HG02588 (cell line): ENCODE results near the gene PRC1.
"Not testable (repeated sequence)": the region's sequence is repeated elsewhere in the genome, so short reads cannot be mapped to it uniquely, and the experiment has no call there.

Source experiments
- ATAC-seq: cut with Tn5 transposase; IDR thresholded peaks from one replicate; pipeline ENCODE4 v1.9.1; 2021; ENCODE audit warnings: mild to moderate bottlenecking, moderate library complexity; ENCODE audit not compliant: unreplicated experiment

PRC1 gene

DNA sequence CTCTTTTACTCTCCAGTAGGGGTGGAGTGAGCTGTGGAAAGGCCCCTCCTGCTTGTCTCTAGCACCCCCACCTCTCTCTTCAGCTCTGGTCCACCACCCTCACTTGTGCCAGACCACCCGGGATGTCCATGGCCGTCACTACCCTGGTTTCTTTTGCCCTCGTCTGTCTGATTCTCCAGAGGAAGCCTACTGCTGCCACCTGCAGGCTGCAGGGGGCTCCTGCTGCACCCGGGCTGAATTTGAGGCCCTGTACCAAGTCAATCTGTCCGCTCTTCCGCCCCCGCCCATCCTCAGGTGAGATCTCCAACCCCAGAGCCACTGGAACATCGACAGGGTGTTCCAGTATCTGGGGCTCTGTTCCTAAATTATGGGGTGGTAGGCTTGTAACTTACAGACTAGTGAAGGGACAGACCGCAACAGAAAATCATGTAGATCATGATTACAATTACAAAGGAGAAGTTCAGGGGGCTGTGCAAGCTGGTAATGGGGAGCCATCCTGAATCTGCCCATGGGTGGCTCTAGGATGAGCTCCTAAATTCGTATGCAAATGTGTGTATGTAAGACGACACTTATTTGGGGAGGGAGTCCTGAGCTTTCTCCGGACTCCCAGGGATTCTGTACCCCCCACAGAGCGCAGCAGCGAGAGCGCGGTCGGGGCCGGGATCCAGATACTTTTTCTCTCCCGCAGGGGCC, 59.9 kb downstream of the PRC1 start:
- peak; percentile 24 for ATAC-seq

- ATAC-seq = no peak
Observed at GRCh38 chr15:90933301-90933700, 61.0 kb downstream of the PRC1 start.

- ATAC-seq = no peak
Observed at GRCh38 chr15:90932660-90932991, 61.7 kb downstream of the PRC1 start.

DNA sequence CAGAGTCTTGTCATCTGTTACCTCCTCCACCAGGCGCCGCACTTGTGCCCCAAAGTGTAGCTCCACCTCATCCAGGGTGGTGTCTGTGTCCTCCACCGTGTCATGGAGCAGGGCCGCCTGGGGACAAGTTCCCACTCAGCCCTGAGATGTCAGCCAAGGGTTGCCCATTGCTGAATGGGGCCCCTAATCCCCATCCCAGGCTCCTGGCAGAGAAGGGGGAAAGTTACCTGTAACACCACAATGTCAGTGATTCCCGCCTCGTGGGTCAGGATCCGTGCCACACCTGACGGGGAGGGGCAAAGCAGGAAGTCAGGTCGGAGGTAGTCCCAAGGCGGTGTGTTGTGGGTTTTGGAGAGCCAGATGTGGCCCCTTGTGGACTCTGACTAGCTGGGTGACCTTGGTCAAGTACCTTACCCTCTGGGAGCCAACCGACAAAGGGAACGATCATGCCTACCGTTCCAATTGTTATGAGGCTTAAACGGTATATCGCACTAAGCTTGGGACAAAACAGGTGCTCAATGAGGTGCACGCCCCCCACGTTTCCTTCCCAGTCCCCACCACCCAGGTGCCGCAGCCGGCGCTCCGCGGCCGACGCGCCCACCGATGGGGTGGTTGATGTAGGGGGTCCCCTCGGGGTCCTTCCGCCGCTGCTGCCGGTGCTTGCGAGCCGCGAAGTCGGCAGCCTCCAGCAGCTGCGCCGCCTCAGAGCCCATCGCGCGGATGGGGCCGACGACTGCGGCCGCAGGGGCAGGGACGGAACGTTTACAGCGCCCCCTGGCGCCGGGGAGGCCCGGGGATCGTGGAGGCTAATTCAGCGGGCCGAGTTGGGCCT, 62.3 kb downstream of the PRC1 start, which contains the start of gene HDDC3:
Gene HDDC3, minus strand, starts transcription at position 722 of the 832 bp plus-strand sequence. Its CDS starts 9 bp downstream, at position 713.
- ATAC-seq = peak; percentile 44

DNA sequence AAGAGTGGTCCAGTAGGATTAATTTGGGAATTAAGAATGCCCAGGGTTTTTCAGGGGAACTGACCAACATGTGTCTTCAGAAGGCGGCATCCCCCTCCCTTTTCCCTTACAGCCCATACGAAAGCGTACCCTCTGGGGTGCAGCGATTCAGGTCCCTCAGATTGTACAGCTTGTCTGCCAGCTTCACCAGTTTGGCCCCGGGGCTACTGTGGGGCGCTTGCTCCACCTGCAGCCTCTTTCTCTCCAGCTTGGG, 62.8 kb downstream of the PRC1 start:
- ATAC-seq = no peak

- ATAC-seq = no peak
Observed at GRCh38 chr15:90930861-90931574, 63.3 kb downstream of the PRC1 start.

- ATAC-seq = no peak
Observed at GRCh38 chr15:90929246-90930019, 64.9 kb downstream of the PRC1 start.

GRCh38 chr15:90928106-90928505, 66.2 kb downstream of the PRC1 start:
- ATAC-seq = not testable (repeated sequence)

DNA sequence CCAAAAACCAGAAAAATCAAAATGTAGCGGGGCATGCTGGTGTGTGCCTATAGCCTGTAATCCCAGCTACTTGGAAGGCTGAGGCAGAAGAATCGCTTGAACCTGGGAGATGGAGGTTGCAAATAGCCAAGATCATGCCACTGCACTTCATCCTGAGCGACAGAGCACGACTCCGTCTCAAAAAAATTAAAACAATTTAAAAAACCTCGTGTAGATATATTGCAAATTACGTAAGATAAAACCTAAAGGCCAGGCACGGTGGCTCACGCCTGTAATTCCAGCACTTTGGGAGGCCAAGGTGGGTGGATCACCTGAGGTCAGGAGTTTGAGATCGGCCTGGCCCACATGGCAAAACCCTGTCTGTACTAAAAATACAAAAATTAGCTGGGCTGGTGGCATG, 67.6 kb downstream of the PRC1 start:
- ATAC-seq = not testable (repeated sequence)

DNA sequence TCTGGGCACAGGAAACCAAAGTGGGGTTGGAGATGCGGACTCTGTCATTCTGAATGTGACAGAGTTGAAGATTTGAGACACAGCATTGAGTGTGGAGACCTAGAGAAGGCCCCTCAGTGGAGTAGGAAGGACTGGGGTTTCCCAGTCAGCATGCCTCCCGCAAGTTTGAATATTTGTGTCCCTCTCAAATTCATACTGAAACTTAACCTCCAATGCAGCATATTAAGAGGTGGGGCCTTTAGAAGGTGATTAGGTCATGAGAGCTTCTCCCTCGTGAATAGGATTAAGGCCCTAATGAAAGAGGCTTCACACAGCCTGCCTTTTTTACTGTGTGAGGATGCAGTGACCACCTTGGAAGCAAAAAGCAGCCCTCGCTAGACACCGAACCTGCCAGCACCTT, 70.0 kb downstream of the PRC1 start:
- ATAC-seq = peak; percentile 70

- ATAC-seq = peak; percentile 57
Observed at GRCh38 chr15:90922712-90923322, 71.5 kb downstream of the PRC1 start.

DNA sequence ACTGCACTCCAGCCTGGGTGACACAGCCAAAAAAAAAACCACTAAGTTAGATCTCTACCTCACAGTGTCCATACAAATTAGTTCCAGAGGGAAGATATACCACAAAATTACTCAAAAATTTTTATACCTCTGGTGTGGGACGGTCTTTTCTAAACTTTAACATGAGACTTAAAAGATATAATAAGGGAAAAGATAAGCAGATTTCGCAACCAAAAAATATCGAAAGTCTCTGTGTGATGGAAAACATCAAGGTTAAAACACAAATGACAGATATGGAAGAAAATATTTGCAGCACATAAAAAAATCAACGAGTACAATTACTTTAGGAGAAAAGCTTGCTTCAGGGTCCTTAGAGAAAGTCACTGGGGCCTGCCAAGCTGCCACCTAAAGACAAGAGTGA, 72.4 kb downstream of the PRC1 start:
- ATAC-seq = no peak

DNA sequence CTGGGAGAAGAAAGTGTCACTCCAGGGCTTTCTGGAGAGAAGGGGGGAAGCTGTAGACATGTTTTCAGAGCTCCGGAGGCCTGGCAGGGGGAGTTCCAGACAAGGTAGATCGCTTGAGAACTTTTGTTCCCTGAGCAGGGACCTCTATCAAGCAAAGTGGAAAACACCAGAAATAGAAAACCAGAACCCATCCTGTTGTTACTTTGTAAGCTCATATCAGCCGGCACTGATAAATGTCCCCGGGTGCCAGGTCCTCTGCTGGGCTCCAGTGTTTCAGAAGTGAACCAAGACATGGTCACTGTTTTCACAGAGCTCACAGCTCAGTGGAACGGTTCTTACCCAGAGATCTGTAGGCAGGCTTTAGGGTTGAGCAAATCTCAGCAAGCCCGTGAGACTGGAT, 75.5 kb downstream of the PRC1 start:
- no peak for ATAC-seq

DNA sequence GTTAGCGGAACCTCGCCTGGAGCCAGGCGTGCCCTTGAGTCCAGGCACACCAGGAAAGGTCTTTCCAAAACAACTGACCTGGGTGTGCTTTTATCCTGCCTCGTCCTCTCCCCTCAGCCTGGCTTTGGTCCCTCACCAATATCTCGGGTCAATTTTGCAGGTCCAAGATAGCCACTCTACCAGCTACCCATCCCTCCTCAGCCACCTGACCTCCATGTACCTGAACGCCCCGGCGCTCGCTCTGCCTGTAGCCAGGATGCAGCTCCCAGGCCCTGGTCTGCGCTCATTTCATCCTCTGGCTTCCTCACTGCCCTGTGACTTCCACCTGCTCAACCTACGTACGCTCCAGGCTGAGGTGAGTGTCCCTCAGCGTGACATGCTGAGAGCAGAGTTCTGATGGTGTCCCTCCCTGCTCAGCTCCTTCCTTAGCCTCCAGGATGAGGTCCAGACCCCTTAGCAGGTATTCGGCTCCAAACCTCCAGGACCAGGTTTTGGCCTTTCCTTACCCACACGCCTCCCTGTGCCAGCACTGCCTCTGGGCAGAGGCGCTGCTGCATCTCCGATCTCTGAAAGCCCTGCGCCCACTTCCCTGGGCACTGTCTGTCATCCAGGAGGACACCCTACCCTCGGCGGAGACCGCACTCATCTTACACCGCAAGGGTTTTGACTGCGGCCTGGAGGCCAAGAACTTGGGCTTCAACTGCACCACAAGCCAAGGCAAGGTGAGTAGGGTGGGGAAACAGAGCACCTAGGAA, 76.1 kb downstream of the PRC1 start:
- ATAC-seq = no peak

DNA sequence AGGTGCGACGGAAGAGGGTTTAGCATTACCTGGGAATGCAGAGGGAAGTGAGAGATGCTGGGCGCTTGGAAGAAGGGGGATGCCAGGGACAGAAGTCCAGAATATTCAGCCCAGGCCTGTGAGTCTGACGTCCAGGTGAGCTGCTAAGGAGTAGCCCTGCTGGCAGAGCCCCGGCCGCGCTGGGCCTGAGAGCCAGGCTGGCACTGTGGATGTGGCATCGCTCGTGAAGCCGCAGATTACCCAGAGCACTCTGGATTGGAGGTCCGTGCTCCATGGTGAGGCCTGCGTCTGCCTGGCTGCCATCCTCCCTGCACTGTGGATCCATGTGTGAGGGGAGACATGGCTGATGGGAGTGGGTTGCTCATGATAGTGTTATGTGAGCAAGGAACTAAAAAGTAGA, 76.8 kb downstream of the PRC1 start:
- ATAC-seq = no peak

DNA sequence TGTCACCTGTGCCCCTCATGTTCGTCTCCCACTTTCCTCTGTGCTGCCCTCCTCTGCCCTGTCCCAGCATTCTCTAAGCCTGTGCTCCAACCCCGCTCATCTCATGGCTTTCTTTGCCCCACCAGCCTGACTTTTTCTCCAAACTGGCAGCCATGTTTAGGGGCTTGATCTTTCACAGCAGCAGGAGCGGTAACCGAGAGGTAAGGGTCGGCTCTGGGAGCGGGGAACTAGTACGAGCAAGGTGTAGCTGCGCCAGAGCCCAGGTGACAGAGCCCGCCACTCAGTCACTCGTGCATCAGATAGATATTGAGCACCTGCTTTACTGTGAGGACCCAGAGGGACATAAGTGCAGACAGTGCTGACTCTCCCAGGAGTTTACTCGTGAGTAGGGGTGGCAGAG, 77.9 kb downstream of the PRC1 start:
- ATAC-seq = no peak
